Loucy (cell line): Measurements from ENCODE around the gene TGDS.

ENCODE experiments used
- H2AFZ ChIP-seq: fragments of 200-600 bp; sonication (generic); 2 replicates; pipeline ENCODE4 v1.6.0; 2016; ENCODE audit warnings: antibody characterized with exemption, mild to moderate bottlenecking, low read length, moderate library complexity
- H3F3A ChIP-seq: fragments of 200-600 bp; 2 replicates; pipeline ENCODE4 v1.6.0; 2016; ENCODE audit warnings: antibody characterized with exemption, low read depth, mild to moderate bottlenecking
- H3K27me3 ChIP-seq: fragments of 200-600 bp; sonication (generic); 2 replicates; pipeline ENCODE4 v1.6.1; 2014; ENCODE audit warnings: low read length, mild to moderate bottlenecking; ENCODE audit not compliant: insufficient read depth, poor library complexity, severe bottlenecking
- H3K36me3 ChIP-seq: fragments of 200-600 bp; sonication (generic); 2 replicates; pipeline ENCODE4 v1.6.1; 2016; ENCODE audit warnings: low read length; ENCODE audit not compliant: insufficient read depth
- H3K4me1 ChIP-seq: fragments of 200-600 bp; sonication (generic); 2 replicates; pipeline ENCODE4 v1.5.1; 2014; ENCODE audit warnings: low read length, mild to moderate bottlenecking; ENCODE audit not compliant: insufficient read depth, poor library complexity, severe bottlenecking
- H3K4me2 ChIP-seq: fragments of 200-600 bp; sonication (generic); 2 replicates; pipeline ENCODE4 v1.6.0; 2014; ENCODE audit warnings: antibody characterized with exemption, low read length, low read depth, mild to moderate bottlenecking; ENCODE audit not compliant: poor library complexity, severe bottlenecking
- H3K4me3 ChIP-seq: fragments of 200-600 bp; sonication (generic); 2 replicates; pipeline ENCODE4 v1.5.1; 2014; ENCODE audit warnings: low read length, mild to moderate bottlenecking, mixed read lengths; ENCODE audit not compliant: poor library complexity, severe bottlenecking
- H3K79me2 ChIP-seq: fragments of 200-600 bp; sonication (generic); 2 replicates; pipeline ENCODE4 v1.6.1; 2014; ENCODE audit warnings: low read length; ENCODE audit not compliant: insufficient read depth
- H3K9ac ChIP-seq: fragments of 200-600 bp; sonication (generic); 2 replicates; pipeline ENCODE4 v1.6.0; 2014; ENCODE audit warnings: mild to moderate bottlenecking, low read depth, low read length, moderate library complexity; ENCODE audit not compliant: poor library complexity, severe bottlenecking
- H3K9me2 ChIP-seq: fragments of 200-600 bp; sonication (generic); replicated peaks from 2 replicates; pipeline ENCODE4 v1.6.1; 2016; ENCODE audit warnings: low read depth, low read length, mixed read lengths
- H3K9me3 ChIP-seq: fragments of 200-600 bp; sonication (generic); 2 replicates; pipeline ENCODE4 v1.6.1; 2014; ENCODE audit warnings: mild to moderate bottlenecking, antibody characterized with exemption, low read length, low read depth; ENCODE audit not compliant: insufficient read depth
- H4K20me1 ChIP-seq: fragments of 200-600 bp; sonication (generic); 2 replicates; pipeline ENCODE4 v1.6.0; 2014; ENCODE audit warnings: antibody characterized with exemption, low read length, mild to moderate bottlenecking; ENCODE audit not compliant: insufficient read depth, poor library complexity, severe bottlenecking
- CTCF ChIP-seq: fragments of 200-600 bp; sonication (generic); conservative IDR thresholded peaks from 2 replicates; pipeline ENCODE4 v1.5.1; 2014; ENCODE audit warnings: mild to moderate bottlenecking, antibody characterized with exemption, low read length
- EZH2phosphoT487 ChIP-seq: fragments of 200-600 bp; IDR thresholded peaks from 2 replicates; pipeline ENCODE4 v1.6.1; 2018; ENCODE audit warnings: antibody characterized with exemption, mild to moderate bottlenecking, moderate library complexity, borderline replicate concordance

The TGDS gene

GRCh38 chr13:94549232-94550061 lies 46.5 kb downstream of the TGDS start:
- Histone ChIP-seq H3F3A (0 out of 2 replicates have a peak, but pooled peaks cover 13% of the 10 kb centered on the region), H3K9me3 (no peaks in the 10 kb centered on the region), H3K27me3 (no peaks in the 10 kb centered on the region), H3K4me1 (peaks cover 13% of the 10 kb centered on the region), H3K9ac (peak overlapping the region; percentile 86), H3K9me2 (no peaks in the 10 kb centered on the region), H4K20me1 (no peaks in the 10 kb centered on the region), H3K4me2 (peak overlapping the region; percentile 90), H3K79me2 (no peaks in the 10 kb centered on the region), H2AFZ (peak overlapping the region; percentile 98), H3K36me3 (no peaks in the 10 kb centered on the region), H3K4me3 (peak overlapping the region; percentile 81)
- TF ChIP-seq CTCF: no peak; the same call in 1 of the 2 replicates
- TF ChIP-seq EZH2phosphoT487: no peak

- H3K4me3 ChIP-seq: peak overlapping the region; percentile 81
- H3K36me3 ChIP-seq: no peaks in the 10 kb centered on the region
- 0 out of 2 replicates have a peak, but pooled peaks cover 13% of the 10 kb centered on the region for H3F3A ChIP-seq
- no peaks in the 10 kb centered on the region for H3K9me3 ChIP-seq
- H3K9me2 ChIP-seq: no peaks in the 10 kb centered on the region
- TF ChIP-seq EZH2phosphoT487 (no peak), CTCF (peak; percentile 44)
- H3K27me3 ChIP-seq: no peaks in the 10 kb centered on the region
- H3K9ac ChIP-seq: peak overlapping the region; percentile 86
- H2AFZ ChIP-seq: peak overlapping the region; percentile 98
- H3K4me1 ChIP-seq: peaks cover 13% of the 10 kb centered on the region
- no peaks in the 10 kb centered on the region for H3K79me2 ChIP-seq
- H4K20me1 ChIP-seq: no peaks in the 10 kb centered on the region
- peak overlapping the region; percentile 90 for H3K4me2 ChIP-seq
Observed at GRCh38 chr13:94548821-94549231, 47.1 kb downstream of the TGDS start.

- Histone ChIP-seq H3K4me1 (peaks cover 13% of the 10 kb centered on the region), H3F3A (0 out of 2 replicates have a peak, but pooled peaks cover 13% of the 10 kb centered on the region), H3K36me3 (no peaks in the 10 kb centered on the region), H3K79me2 (no peaks in the 10 kb centered on the region), H3K4me3 (peak overlapping the region; percentile 81), H3K9me3 (no peaks in the 10 kb centered on the region), H3K9ac (peak overlapping the region; percentile 86), H4K20me1 (no peaks in the 10 kb centered on the region), H2AFZ (peak overlapping the region; percentile 98), H3K9me2 (no peaks in the 10 kb centered on the region), H3K27me3 (no peaks in the 10 kb centered on the region), H3K4me2 (peak overlapping the region; percentile 90)
- no peak for TF ChIP-seq CTCF
- no peak for TF ChIP-seq EZH2phosphoT487
Observed at GRCh38 chr13:94548382-94548781, 47.6 kb downstream of the TGDS start.
